Neural cell (in vitro differentiated cells): Measurements from ENCODE around the gene GRID1. TPM values are rescaled to one million over a fixed set of nuclear protein-coding genes. Genes with fewer than 3 reads are reported as not detected.

Experiments used
- H2AFZ ChIP-seq: fragments of 200-600, 300-800 bp; sonication (generic), shearing (Covaris generic); 2 replicates; pipeline ENCODE4 v1.6.0; 2014; ENCODE audit warnings: low read depth, mild to moderate bottlenecking, antibody characterized with exemption, low read length, moderate library complexity
- H3F3A ChIP-seq: fragments of 200-600 bp; shearing (Covaris generic); 2 replicates; pipeline ENCODE4 v1.6.1; 2016; ENCODE audit warnings: mild to moderate bottlenecking, moderate library complexity, mixed read lengths, antibody characterized with exemption, low read length; ENCODE audit not compliant: insufficient read depth, poor library complexity, severe bottlenecking
- H3K27ac ChIP-seq: fragments of 200-600, 300-800 bp; sonication (generic), shearing (Covaris generic); 2 replicates; pipeline ENCODE4 v1.5.1; 2014; ENCODE audit warnings: mild to moderate bottlenecking, low read length, moderate library complexity
- H3K27me3 ChIP-seq: fragments of 300-800, 200-600 bp; sonication (generic), shearing (Covaris generic); 2 replicates; pipeline ENCODE4 v1.6.0; 2014; ENCODE audit warnings: mild to moderate bottlenecking, low read depth, low read length, moderate library complexity; ENCODE audit not compliant: insufficient read depth
- H3K36me3 ChIP-seq: fragments of 300-800, 200-600 bp; sonication (generic), shearing (Covaris generic); 2 replicates; pipeline ENCODE4 v1.5.1; 2014; ENCODE audit warnings: mild to moderate bottlenecking, antibody characterized with exemption, low read length, moderate library complexity; ENCODE audit not compliant: insufficient read depth
- H3K4me2 ChIP-seq: fragments of 300-800, 200-600 bp; sonication (generic), shearing (Covaris generic); 2 replicates; pipeline ENCODE4 v1.6.0; 2014; ENCODE audit warnings: mild to moderate bottlenecking, low read length
- H3K4me3 ChIP-seq: fragments of 300-800, 200-600 bp; sonication (generic), shearing (Covaris generic); 2 replicates; pipeline ENCODE4 v1.5.1; 2014; ENCODE audit warnings: mild to moderate bottlenecking, low read length, moderate library complexity
- H3K79me2 ChIP-seq: fragments of 200-600 bp; shearing (Covaris generic); replicated peaks from 2 replicates; pipeline ENCODE4 v1.6.0; 2014; ENCODE audit warnings: mild to moderate bottlenecking, low read length, moderate library complexity; ENCODE audit not compliant: insufficient read depth
- H3K9ac ChIP-seq: fragments of 300-800, 200-600 bp; sonication (generic), shearing (Covaris generic); 2 replicates; pipeline ENCODE4 v1.6.1; 2016; ENCODE audit warnings: mild to moderate bottlenecking, low read length, mixed read lengths
- H3K9me2 ChIP-seq: fragments of 200-600 bp; shearing (Covaris generic); 2 replicates; pipeline ENCODE4 v1.6.1; 2016; ENCODE audit warnings: mild to moderate bottlenecking, low read length, mixed read lengths; ENCODE audit not compliant: insufficient read depth
- H3K9me3 ChIP-seq: fragments of 200-600, 300-800 bp; sonication (generic), shearing (Covaris generic); 2 replicates; pipeline ENCODE4 v1.6.1; 2016; ENCODE audit warnings: mild to moderate bottlenecking, mixed run types, low read length, moderate library complexity, mixed read lengths
- H4K20me1 ChIP-seq: fragments of 200-600 bp; shearing (Covaris generic); 2 replicates; pipeline ENCODE4 v1.6.1; 2016; ENCODE audit warnings: mild to moderate bottlenecking, mixed run types; ENCODE audit not compliant: insufficient read depth
- CTCF ChIP-seq: fragments of 450-650 bp; IDR thresholded peaks from 2 replicates; pipeline ENCODE4 v1.5.1; 2014; ENCODE audit warnings: antibody characterized with exemption, mild to moderate bottlenecking, moderate library complexity; ENCODE audit not compliant: poor library complexity, severe bottlenecking
- EP300 ChIP-seq: fragments of 450-650 bp; conservative IDR thresholded peaks from 2 replicates; pipeline ENCODE4 v1.6.1; 2014; ENCODE audit warnings: antibody characterized with exemption, mild to moderate bottlenecking, moderate library complexity; ENCODE audit not compliant: poor library complexity, severe bottlenecking
- EZH2 ChIP-seq: fragments of 200-600, 300-800 bp; shearing (Covaris generic), sonication (generic); IDR thresholded peaks from 2 replicates; pipeline ENCODE4 v1.6.1; 2014; ENCODE audit warnings: antibody characterized with exemption, low read length, borderline replicate concordance, mild to moderate bottlenecking; ENCODE audit not compliant: insufficient read depth, poor library complexity, severe bottlenecking
- MXI1 ChIP-seq: fragments of 450-650 bp; conservative IDR thresholded peaks from 2 replicates; pipeline ENCODE4 v1.6.1; 2014; ENCODE audit warnings: antibody characterized with exemption, mild to moderate bottlenecking; ENCODE audit not compliant: poor library complexity, severe bottlenecking
- POLR2AphosphoS5 ChIP-seq: IDR thresholded peaks from 2 replicates; pipeline ENCODE4 v1.6.1; 2012
- RAD21 ChIP-seq: fragments of 450-650 bp; conservative IDR thresholded peaks from 2 replicates; pipeline ENCODE4 v1.6.1; 2014; ENCODE audit warnings: antibody characterized with exemption, mild to moderate bottlenecking, moderate library complexity
- REST ChIP-seq: IDR thresholded peaks from 2 replicates; pipeline ENCODE4 v1.6.1; 2012; ENCODE audit warnings: borderline replicate concordance
- SMC3 ChIP-seq: fragments of 450-650 bp; conservative IDR thresholded peaks from 2 replicates; pipeline ENCODE4 v1.6.1; 2014; ENCODE audit warnings: antibody characterized with exemption, mild to moderate bottlenecking, moderate library complexity; ENCODE audit not compliant: poor library complexity
- TAF1 ChIP-seq: IDR thresholded peaks from 2 replicates; pipeline ENCODE4 v1.6.1; 2012; ENCODE audit warnings: low read depth
- polyA plus RNA-seq: library from polyadenylated mRNA; depleted of rRNA; stranded (reverse); fragments of >200 nt; gene quantifications from 2 replicates; pipeline ENCODE4 v1.2.3, GENCODE V29; 2014

Gene GRID1
- polyA plus RNA-seq, 1 donor from 2014 or later: 7.3 TPM

DNA sequence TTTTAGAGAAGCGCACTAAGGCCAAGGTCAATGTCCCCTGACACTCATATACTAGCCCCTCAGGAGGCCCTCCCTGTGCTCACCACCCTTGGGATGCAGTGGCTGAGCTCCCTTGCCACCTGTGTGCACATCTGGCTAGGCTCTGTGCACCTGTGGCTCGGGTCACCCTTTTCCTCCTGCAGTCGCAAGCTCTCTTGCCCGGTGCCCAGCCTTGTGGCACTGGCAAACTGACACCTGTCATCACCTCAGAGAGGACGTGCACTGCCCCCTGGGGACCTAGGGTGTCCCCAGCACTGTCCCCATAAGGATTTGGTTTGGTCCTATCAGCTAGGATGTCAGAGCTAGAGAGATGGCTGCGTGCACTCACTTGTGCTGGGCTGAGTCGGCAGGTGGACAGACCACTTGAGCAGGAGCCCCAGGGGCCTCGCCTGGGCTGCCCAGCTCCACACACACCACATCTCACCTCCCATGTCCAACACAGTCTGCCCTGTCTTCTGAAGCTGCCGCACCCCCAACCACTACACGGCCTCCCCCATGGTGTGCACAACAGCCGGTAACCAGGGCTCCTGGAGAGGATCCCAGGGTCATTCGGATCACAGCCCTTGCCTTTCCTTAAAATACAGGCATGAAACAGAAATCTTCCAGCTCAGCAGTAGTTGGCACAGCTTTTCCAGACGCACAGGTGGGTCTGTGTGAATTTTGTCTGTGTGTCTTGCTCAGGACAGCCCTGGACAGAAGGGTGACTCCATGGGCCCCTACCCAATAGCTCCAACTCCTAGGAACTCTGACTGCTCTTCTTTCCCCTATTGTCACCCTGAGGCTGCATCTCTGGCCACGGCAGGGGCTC, 111.0 kb downstream of the GRID1 start:
- no peaks in the 10 kb centered on the region for H4K20me1 ChIP-seq
- H3K36me3 ChIP-seq: no peaks in the 10 kb centered on the region
- H3K79me2 ChIP-seq: no peaks in the 10 kb centered on the region
- H3K9ac ChIP-seq: no peak overlapping the region
- H3K9me3 ChIP-seq: no peaks in the 10 kb centered on the region
- H3K27ac ChIP-seq: no peak overlapping the region
- H3F3A ChIP-seq: no peaks in the 10 kb centered on the region
- no peak overlapping the region for H3K4me3 ChIP-seq
- TF ChIP-seq REST (no peak), POLR2AphosphoS5 (no peak), CTCF (no peak), MXI1 (no peak), SMC3 (no peak), EP300 (no peak), EZH2 (no peak), TAF1 (no peak), RAD21 (no peak)
- H3K4me2 ChIP-seq: no peak overlapping the region
- H2AFZ ChIP-seq: no peak overlapping the region
- H3K27me3 ChIP-seq: no peaks in the 10 kb centered on the region
- no peaks in the 10 kb centered on the region for H3K9me2 ChIP-seq

DNA sequence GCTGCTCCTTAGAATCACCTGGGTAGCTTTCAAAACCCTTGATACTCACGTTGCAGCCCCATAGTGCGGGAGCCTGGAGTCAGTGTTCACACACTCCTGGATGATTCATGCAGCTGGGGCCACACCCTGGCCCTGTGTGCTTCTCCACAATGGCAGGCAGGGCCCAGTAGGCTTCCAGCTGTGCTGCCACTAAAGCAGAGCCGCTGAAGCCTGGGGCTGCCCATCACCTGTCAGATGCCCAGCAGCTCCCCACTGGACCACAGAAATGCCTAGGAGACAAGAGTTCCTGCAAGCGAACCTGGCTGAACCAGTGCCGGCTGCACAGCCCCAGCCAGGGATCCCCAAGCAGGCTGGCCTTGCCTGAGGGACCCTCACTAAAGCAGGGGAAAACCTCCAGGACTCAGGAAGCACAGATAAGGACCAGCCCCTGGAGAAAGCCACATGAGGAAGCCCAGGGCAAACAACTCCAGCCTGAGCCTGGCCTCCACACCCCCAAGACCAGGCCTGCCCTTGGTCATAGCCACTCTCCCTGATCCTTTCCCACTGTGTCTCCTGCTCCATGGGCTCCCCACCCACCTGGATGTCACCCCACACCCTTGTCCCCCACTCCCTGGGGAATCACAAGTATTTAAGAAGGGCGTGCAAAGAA, 111.9 kb downstream of the GRID1 start:
- Histone ChIP-seq H3K4me3 (no peak overlapping the region), H3K9me2 (no peaks in the 10 kb centered on the region), H4K20me1 (no peaks in the 10 kb centered on the region), H3K9ac (no peak overlapping the region), H3K79me2 (no peaks in the 10 kb centered on the region), H3K27ac (no peak overlapping the region), H3K36me3 (no peaks in the 10 kb centered on the region), H3F3A (no peaks in the 10 kb centered on the region), H2AFZ (no peak overlapping the region), H3K4me2 (no peak overlapping the region), H3K9me3 (no peaks in the 10 kb centered on the region), H3K27me3 (no peaks in the 10 kb centered on the region)
- TF ChIP-seq EZH2 (no peak), TAF1 (no peak), EP300 (no peak), REST (no peak), SMC3 (no peak), CTCF (no peak), RAD21 (no peak), MXI1 (no peak), POLR2AphosphoS5 (no peak)
